Astrocyte of the hippocampus (primary cell): ENCODE measurements around the gene APOL3.
"Not testable (repeated sequence)": the region's sequence is repeated elsewhere in the genome, so short reads cannot be mapped to it uniquely, and the experiment has no call there.

ENCODE experiments used
- DNase-seq: peaks from one replicate; pipeline ENCODE4 v3.0.0; 2011; ENCODE audit warnings: low read depth, low spot score

APOL3 gene

DNA sequence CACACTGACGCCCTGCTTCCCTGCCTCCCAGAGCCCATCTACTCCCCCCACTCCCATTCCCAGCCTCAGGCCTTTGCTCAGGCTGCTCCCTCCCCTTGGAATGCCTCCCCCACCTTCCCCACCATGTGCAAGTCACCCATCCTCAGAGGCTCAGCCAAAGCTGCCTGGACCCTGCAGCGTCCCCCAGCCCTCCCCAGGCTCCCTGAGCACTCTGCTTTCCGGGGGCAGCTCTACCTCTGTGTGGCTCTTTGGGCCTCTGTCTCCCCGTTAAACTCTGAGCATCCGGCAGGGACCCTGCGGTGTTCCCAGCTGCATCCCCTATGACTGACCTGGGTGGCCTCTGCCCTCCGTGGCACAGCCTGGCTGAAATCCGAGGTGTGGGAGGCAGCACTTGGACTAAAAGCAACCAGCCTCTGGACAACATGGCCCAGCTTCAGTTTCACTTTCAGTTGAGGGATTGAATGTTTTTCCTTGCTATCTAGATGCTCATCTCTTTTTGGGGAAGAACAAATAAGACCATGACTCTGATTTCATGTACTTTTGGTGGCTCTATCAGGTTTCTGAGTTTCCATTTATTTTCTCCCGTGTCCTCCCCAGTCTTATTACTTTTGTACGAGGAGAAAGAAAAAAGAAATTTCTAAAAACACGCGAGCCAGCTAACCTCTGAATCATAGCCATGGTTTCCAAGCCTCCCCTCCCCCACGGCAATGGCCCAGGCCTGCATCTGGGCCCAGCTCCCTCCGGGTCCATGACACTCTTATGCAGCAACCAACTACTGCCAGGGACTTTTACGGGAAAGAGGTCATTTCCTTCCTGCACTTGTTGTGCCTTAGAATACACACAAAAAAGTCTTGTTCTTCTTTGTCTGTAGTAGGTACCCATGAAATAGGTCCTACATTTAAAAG, 3.8 kb downstream of the APOL3 start:
- DNase-seq: peak; percentile 83

- DNase-seq: no peak
These were observed 4.4 kb downstream of the APOL3 start for GRCh38 chr22:36156119-36156514.

DNA sequence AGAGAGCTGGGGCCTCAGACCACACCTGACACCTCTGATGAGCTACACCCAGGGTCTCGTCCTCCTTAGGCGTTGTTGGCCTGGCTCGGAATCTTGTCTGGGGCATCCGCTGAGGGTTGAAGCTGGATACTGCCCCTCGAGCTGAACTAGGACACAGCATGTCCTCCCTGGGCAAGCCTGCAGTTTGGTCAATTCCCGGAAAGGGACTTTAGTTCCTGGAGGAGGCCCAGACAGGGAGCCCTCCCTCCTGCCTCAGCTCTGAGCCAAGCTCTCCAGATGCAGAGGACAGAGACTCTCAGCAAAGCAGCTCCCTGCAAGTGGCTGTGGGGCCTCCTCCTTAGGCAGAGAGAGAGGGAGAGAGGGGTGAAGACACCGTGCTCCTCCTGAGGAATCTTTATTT, 4.9 kb downstream of the APOL3 start:
- DNase-seq: no peak

DNA sequence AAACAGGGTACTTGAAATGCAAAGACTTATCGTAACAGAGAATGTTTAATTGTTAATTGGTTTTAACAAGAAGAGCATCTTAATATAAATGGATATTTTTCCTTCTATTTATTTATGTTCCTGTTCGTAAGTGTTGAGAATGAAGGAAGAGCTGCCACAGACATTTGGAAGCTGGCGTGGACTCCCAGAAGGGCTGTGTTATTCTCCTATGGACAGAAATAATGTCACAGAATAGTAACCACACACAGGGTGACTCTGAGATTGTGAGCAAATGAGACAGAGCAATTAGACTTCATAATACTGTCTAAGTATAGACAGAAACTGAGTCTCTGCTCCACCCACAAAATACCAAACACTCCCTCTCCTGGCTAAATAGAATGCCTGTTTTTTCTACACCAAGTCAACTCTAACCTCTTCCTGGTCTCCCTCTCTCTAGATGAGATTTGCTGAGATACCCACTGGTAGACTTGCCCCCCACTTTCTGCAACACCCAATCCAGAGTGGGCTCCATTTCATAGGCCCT, 6.1 kb downstream of the APOL3 start:
- DNase-seq: no peak

DNA sequence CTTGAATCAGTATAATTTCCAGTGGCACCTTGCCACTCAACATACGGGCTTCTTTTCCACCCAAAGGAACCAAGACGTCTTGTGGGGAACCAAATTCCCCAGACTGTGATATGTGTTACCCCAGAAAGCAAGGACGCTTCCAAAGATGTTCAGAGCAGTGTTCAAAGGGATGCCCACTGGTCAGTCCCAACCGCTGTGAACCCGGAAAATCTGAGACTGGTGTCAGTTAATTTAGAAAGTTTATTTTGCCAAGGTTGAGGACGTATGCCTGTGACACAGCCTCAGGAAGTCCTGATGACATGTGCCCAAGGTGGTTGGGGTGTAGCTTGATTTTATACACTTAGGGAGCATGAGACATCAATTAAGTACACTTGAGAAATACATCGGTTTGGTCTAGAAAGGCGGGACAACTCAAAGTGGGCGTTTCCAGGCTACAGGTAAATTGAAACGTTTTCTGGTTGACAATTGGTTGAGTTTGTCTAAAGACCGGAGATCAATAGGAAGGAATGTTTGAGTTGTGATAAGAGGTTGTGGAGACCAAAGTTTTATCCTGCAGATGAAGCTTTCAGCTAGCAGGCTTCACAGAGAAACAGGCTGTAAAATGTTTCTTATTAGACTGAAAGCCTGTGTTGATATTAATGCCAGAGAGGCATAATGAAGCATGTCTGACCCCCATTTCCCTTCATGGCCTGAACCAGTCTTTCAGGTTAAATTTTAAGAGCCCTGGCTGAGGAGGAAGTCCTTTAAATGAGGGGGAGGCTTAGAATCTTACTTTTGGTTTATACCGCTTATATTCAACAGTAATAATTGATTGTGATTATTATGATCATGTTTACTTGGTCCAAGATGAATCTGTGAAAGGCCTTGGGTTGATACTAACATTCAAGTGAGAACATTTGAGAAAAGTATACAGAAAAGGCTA, 6.8 kb downstream of the APOL3 start:
- no peak for DNase-seq

GRCh38 chr22:36152821-36153220, 7.7 kb downstream of the APOL3 start:
- not testable (repeated sequence) for DNase-seq

- no peak for DNase-seq
These were observed 8.5 kb downstream of the APOL3 start for GRCh38 chr22:36152088-36152487.

DNA sequence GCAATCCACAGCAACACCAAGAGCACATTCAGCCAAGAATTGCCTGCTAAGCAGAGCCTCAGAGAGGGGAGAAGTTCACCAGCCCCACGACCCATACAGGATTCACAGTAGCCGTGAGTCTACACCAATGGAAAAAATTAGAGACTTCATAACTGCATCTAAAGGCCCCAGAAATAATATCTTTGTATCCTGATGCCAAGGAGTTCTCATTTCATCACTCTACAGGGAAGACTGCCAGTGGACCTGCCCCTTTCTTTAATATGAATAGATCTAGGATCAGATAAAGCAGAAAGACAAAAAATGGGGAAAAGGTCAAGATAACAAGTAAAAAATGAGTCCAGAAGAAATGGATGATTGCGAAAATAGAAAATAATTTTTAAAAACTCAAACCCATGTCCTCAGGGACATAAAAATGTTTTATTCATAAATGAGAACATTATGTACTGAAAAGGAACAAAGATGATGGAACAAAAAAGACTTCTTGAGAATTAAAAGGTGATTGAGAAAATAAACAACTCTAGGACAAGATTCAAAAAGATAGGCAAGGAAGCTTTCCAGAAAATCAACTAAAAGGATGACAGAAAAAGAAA, 9.5 kb downstream of the APOL3 start:
- no peak for DNase-seq

GRCh38 chr22:36149441-36149840, 11.1 kb downstream of the APOL3 start:
- no peak for DNase-seq

DNA sequence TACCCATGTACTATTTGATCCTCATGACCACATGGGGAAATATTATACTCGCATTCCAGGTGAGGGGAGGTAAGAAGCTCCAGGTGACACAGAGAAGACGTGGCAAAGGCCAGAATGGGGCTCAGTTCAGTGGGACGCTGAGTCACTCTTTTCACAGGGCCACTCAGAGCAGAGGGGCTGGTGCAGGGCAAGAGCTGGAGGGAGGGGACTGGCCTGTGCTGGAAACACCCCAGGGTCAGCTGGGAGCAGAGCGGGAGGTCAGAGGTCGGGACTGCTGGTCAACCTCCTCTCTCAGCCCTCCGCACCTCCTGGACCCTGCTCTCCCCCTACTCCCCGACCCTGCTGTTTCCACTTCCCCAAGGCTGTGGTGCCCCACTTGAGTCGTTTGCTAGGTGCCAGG, 12.1 kb downstream of the APOL3 start:
- no peak for DNase-seq

- no peak for DNase-seq
These were observed 13.3 kb downstream of the APOL3 start for GRCh38 chr22:36147196-36147791.

DNA sequence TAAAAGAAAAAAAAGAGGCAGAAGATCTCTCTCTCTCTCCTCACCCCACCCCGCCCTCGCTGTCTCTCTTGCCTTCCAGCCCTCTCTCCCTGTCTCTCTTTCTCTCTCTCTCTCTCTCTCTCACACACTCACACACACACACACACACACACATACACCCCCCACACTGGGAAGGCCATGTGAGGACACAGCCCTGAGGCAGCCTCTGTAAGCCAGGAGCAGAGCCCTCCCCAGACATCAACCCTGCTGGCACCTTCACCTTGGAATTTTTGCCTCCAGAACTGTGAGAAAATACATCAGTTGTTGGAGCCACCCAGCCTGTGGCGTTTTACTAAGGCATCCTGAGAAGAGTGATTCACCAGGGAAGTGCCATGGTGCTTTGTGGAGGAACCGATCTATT, 14.7 kb downstream of the APOL3 start:
- DNase-seq: peak; percentile 13

GRCh38 chr22:36144886-36145541, 15.5 kb downstream of the APOL3 start:
- DNase-seq: peak; percentile 83

GRCh38 chr22:36143956-36144355, 16.6 kb downstream of the APOL3 start:
- no peak for DNase-seq

DNA sequence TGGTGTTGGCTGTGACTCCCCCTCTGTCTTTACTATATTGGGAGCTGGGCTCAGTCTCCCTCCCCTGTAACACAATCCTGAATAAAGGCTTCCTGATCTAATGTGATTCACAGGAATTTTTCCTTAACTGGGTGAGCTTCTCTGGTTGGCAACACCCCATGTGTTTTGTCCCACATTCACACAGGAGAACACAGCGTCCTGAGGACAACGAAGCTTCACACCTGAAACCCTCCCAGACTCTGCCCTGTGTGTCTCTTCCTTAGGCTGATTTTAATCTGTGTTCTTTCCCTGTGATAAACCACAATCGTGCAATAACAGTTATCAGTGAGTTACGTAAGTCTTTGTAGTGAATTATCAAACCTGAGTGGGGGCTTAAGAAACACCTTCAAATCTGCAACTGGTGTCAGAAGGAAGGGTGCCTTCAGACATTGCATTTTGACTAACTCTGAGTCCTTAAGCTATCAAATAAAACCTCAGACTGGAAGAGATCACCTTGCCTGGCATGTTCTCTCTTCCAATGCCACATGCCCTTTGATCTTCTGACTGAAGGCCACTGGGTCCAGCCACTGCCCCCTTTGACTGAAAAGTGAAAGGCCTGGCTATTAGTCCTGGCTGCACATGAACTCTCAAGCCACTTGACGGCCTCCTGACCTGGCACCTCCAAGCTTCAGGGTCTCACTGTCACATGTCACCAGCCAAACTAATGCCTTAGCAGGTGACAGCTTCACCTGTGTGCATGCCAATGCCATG, 17.3 kb downstream of the APOL3 start:
- DNase-seq: no peak

- DNase-seq: no peak
These were observed 19.1 kb downstream of the APOL3 start for GRCh38 chr22:36141481-36141880.

DNA sequence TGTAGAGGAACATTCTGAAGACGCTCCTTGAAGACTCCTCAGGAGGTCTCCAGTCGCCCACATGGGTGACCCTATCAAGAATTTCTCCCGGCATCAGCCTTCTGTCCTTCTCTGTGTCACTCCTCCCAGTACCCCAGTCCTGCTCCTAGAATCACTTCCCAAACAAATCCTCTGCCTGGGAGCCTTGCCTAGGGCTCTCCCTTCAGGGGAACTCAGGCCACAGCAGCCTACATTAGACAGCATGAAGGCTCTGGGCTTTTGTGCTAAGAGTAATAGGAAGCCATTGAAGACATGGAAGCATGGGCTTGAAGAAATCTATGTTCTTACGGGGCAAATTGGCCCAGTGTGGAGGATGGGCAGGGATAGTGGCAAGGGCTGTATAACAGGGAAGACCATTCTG, 21.8 kb downstream of the APOL3 start:
- DNase-seq: not testable (repeated sequence)

GRCh38 chr22:36136988-36137387, 23.6 kb downstream of the APOL3 start:
- DNase-seq: no peak

- DNase-seq: peak; percentile 28
These were observed 24.1 kb downstream of the APOL3 start for GRCh38 chr22:36136475-36136874.

DNA sequence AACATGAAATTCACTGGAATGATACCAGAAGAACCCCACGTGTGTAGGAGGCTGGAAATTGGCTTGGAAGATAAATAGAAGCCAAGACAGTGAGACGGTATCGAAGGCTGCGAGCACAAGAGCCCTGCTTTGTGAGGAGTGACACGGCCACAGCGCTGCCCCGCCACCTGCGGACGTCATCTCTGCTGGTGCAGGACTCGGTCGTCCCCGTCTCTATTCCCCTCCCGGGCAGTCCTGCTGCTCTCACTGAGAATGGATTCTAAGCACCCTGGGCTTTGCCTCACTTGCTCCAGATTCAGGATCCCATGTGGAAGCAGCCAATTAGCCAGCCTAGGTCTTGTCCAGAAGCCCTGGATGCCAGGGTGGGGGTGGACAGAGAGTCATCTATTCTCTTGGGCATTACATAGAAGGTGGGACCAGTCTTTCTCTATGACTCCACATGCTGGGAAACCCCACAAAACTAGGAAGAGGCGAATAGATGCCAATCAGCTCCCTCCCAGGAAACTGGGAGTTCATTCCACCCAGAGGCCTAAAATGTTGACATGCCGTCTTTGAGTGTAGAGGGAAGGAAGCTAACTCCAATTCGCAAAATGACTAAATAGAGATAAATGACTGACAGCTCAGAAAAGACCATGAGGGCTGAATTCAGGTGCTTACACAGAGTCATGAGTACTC, 25.1 kb downstream of the APOL3 start:
- no peak for DNase-seq
